HG03565 (cell line): ENCODE data around the gene SLC4A4.
"Not testable (repeated sequence)": the region's sequence is repeated elsewhere in the genome, so short reads cannot be mapped to it uniquely, and the experiment has no call there.

Experiments
- ATAC-seq: cut with Tn5 transposase; IDR thresholded peaks from one replicate; pipeline ENCODE4 v1.9.1; 2021; ENCODE audit warnings: mild to moderate bottlenecking, moderate library complexity; ENCODE audit not compliant: unreplicated experiment

Gene SLC4A4

DNA sequence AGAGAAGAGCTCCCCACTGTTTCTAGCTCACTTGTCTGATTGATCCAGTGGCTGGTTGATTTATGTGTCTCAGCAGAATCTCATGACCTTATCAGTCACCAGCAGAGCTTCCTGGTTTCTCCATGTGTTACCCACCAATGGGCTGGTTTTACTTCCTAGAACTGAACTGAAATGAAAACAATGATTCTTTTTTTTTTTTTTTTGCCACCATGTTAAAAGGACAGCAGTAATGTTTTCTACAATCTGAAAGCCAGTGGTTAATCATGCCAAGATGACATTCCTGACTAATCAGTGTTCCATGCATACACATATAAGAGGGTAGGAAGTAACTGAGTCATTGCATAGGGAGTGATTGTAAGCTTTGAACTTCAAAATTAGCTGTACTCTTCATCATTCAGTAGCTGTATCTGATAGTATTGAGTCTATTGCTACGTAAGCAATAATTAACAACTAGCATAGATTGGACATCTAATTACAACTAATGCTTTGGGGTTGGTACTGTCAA is 67.7 kb downstream of the SLC4A4 start:
- ATAC-seq, result no peak

DNA sequence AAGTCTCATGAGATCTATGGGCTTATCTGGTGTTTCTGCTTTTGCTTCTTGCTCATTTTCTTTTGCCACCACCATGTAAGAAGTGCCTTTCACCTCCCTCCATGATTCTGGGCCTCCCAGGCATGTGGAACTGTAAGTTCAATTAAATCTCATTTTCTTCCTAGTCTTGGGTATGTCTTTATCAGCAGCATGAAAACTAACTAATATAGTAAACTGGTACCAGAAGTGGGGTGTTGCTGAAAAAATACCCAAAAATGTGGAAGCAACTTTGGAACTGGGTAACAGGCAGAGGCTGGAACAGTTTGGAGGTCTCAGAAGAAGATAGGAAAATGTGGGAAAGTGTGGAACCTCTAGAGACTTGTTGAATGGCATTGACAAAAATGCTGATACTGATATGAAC is 70.1 kb downstream of the SLC4A4 start:
- not testable (repeated sequence) for ATAC-seq

GRCh38 chr4:71411981-71412380 is 73.2 kb downstream of the SLC4A4 start:
- no peak for ATAC-seq

GRCh38 chr4:71415491-71415890 is 76.7 kb downstream of the SLC4A4 start:
- ATAC-seq, result no peak

DNA sequence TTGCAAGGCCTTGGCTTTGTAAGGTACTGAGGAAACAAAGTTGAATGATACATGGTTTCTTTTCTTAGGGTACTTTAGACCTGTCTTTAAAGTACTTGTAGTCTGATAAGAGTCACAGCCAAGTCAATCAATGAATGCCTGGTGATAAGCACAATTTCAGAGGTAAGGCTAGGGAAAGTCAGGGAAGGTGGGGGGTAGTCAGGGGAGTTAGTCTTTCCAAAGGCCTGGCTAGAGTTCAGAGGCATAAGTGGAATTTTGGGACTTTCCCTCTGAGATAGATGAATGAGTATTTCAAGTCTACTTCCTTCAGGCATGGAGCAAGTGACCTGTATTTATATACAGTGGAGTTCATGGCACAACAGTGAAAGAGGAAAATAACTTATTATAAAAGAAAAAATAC is 78.3 kb downstream of the SLC4A4 start:
- ATAC-seq, result no peak

- ATAC-seq, result no peak
Measured at GRCh38 chr4:71426381-71427042, 87.7 kb downstream of the SLC4A4 start.

DNA sequence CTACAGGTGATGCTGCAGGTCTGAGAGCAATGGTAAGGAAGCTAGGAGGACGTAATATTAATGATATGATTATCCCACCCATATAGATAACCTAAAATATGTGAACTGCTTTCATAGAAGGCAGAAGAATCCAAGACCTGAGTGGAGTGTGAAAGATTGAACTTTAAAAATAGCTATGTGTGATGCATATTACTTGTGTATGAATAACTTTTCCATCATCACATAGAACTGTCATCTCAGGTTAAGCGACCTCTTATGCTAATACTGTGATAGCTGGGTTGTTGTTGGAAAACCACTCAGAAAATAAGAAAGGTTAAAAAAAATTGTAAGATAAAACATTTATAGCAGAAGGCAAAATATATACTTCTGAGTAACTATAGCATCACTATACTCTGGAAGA is 90.3 kb downstream of the SLC4A4 start:
- no peak for ATAC-seq

DNA sequence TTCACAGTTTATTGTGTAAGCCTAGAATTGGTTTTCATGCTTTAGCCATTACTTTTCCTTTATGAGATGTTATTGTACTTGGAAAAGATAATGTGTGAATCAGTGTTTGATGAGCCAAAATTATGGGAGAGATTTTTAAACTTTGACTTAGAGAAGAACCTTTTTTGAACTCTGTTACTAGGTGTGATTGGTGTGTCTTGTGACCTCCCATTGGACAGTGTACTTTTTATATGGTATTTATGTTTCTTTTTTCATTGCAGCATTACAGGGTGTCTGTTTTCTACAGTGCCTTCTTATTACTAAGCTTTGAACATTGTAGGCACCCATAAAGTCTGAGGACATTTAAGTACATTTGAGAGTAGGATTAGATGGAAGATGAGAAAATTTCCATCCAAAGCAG is 91.1 kb downstream of the SLC4A4 start:
- no peak for ATAC-seq

DNA sequence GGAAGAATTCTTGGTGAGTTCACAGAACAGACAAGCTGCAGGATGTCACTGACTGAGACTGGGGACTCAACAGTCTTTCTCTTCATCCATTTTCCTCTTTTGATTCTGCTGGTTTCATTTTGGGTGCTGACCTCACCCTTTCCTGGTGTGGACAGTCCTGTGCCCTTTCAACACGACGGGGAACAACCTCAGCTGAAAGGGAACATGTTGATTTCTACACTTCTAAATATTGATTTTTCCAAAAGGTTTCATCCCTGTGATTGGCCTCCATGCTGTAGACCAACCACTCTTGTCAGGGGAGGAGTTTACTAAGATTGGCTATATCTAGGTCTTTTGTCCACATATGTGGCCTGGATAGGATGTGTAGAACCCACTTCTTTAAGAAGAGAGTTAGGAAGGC is 91.8 kb downstream of the SLC4A4 start:
- no peak for ATAC-seq

- no peak for ATAC-seq
Measured at GRCh38 chr4:71440612-71441011, 101.8 kb downstream of the SLC4A4 start.

- no peak for ATAC-seq
Measured at GRCh38 chr4:71441186-71442169, 102.7 kb downstream of the SLC4A4 start.

GRCh38 chr4:71442336-71442735 is 103.5 kb downstream of the SLC4A4 start:
- no peak for ATAC-seq

DNA sequence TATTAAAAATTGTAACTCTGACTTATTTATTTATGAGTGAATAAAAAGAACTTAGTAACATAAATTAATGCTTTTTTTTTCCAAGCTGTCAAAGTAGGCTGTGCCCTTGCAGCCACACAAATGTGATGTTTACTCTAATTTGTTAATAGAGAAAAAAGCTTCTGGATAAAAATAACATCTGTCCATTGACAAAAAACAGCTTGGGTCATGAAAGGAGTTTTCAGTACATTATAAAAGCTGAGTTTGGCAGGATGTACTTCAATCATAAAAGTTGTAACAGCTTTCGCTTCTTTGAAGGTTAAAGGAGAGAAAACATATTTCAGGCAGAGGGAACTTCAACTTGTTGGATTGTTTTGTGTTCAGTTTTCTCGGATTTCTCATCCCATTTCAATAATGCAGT is 105.6 kb downstream of the SLC4A4 start:
- ATAC-seq, result no peak

DNA sequence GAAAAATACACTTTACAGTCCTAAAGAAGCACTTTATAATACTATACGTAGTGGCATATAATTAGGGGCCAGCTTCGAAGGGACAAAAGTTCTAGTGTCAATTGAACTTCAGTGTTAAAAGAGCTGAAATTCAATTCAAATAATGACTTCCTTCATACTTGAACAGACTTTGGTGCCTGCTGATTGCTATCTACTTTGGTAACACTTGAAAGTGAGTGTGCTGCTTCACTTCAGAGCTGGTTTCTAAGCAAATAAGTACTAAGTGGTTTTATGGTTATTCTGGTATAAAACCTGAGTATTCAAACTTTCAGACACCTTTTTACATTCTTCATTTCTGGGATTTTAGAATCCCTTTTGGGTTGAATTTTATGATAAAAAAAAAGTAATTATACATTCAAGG is 107.0 kb downstream of the SLC4A4 start:
- ATAC-seq, result no peak

- no peak for ATAC-seq
Measured at GRCh38 chr4:71446479-71447081, 107.8 kb downstream of the SLC4A4 start.

- ATAC-seq, result no peak
Measured at GRCh38 chr4:71449040-71449439, 110.2 kb downstream of the SLC4A4 start.

GRCh38 chr4:71449878-71450277 is 111.1 kb downstream of the SLC4A4 start:
- no peak for ATAC-seq

GRCh38 chr4:71453531-71453930 is 114.7 kb downstream of the SLC4A4 start:
- ATAC-seq, result no peak

DNA sequence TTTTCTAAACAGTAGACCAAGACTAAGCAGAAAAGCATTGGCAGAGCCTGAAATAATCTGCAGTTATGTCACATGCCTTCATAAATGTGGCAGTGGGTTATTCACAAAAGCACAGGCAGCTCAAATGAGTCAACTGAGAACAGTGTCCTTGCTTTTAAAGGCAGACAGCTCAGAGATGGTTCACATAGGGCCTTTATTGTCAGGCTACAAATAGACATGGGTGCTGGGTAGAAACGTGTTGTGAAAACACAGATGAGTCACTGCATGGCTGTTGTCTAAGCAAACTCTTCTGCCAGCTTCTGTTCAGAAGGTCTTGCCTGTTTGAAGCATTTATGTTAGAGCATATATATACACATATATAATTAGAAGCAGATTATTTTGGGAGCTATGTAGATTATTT is 118.0 kb downstream of the SLC4A4 start:
- ATAC-seq, result peak; percentile 59

GRCh38 chr4:71460371-71460770 is 121.6 kb downstream of the SLC4A4 start:
- ATAC-seq, result no peak

GRCh38 chr4:71461422-71461821 is 122.6 kb downstream of the SLC4A4 start:
- ATAC-seq, result no peak

DNA sequence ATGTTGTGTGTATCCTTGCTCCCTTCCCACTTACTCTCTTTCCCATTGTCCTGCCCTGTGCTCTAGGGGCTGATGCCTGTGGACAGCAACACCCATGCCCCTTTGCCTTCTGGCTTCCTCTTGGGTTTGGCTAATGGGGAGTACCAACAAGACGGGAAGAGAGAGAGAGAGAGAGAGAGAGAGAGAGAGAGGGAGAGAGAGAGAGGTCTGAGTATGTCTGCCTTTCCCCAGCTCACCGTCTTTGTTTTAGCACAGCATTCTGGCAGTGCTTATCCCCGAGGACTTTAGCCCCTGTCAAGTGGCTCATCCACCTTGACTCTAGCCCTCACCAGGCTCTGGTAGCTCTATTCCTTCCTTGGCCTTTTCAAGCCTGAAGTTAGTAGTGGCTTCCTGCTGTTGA is 128.0 kb downstream of the SLC4A4 start:
- ATAC-seq, result no peak
